Ishikawa (cell line): ENCODE data around the gene KIAA1217.

Source experiments
- EP300 ChIP-seq: IDR thresholded peaks from 2 replicates; pipeline ENCODE4 v1.6.1; 2012; ENCODE audit warnings: borderline replicate concordance
- REST ChIP-seq: IDR thresholded peaks from 2 replicates; pipeline ENCODE4 v1.6.1; 2012; ENCODE audit warnings: low read depth, mild to moderate bottlenecking
- TAF1 ChIP-seq: IDR thresholded peaks from 2 replicates; pipeline ENCODE4 v1.6.1; 2012; ENCODE audit warnings: low read depth, mild to moderate bottlenecking

- TF ChIP-seq REST (no peak), EP300 (no peak), TAF1 (no peak)
These were observed 229.9 kb downstream of the KIAA1217 start for GRCh38 chr10:24438800-24439199.
